WI38 (cell line): ENCODE results near the gene APMAP.

Experiments
- H3K4me3 ChIP-seq: 2 replicates; pipeline ENCODE4 v1.5.1; 2011; ENCODE audit warnings: low read depth, mild to moderate bottlenecking, control low read depth, low read length
- TF ChIP-seq, protein P1 (sequence below): IDR thresholded peaks from 2 replicates; pipeline ENCODE4 v1.5.1; 2012; ENCODE audit warnings: low read depth, mild to moderate bottlenecking, control low read depth, low read length

Gene APMAP

DNA sequence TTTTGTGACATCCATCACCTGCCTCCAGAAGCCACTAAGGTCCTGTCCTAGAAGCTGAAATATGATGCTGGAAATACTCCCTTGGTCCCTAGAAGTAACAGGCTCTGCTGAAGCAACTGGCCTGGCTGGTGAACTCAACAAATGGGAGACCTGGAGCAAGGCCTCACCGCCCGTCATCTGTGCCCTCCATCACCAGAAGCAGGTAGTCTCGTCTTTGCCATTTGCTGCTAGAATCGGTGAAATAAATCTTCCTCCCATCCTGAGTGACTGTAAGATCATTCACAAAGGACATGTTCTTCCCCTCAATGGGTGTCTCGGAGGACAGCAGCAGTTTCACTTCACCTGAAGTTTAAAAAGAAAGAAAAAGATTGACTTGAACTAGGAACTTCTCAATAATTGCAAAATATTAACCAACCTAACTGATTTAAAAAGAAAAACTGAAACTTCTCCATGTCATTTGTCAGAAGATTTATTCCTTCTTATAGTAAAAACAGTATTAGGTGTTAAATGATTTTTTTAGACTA lies 22.5 kb downstream of the APMAP start:
- no peak overlapping the region for H3K4me3 ChIP-seq
- TF ChIP-seq, protein P1, sequence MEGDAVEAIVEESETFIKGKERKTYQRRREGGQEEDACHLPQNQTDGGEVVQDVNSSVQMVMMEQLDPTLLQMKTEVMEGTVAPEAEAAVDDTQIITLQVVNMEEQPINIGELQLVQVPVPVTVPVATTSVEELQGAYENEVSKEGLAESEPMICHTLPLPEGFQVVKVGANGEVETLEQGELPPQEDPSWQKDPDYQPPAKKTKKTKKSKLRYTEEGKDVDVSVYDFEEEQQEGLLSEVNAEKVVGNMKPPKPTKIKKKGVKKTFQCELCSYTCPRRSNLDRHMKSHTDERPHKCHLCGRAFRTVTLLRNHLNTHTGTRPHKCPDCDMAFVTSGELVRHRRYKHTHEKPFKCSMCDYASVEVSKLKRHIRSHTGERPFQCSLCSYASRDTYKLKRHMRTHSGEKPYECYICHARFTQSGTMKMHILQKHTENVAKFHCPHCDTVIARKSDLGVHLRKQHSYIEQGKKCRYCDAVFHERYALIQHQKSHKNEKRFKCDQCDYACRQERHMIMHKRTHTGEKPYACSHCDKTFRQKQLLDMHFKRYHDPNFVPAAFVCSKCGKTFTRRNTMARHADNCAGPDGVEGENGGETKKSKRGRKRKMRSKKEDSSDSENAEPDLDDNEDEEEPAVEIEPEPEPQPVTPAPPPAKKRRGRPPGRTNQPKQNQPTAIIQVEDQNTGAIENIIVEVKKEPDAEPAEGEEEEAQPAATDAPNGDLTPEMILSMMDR = no peak

DNA sequence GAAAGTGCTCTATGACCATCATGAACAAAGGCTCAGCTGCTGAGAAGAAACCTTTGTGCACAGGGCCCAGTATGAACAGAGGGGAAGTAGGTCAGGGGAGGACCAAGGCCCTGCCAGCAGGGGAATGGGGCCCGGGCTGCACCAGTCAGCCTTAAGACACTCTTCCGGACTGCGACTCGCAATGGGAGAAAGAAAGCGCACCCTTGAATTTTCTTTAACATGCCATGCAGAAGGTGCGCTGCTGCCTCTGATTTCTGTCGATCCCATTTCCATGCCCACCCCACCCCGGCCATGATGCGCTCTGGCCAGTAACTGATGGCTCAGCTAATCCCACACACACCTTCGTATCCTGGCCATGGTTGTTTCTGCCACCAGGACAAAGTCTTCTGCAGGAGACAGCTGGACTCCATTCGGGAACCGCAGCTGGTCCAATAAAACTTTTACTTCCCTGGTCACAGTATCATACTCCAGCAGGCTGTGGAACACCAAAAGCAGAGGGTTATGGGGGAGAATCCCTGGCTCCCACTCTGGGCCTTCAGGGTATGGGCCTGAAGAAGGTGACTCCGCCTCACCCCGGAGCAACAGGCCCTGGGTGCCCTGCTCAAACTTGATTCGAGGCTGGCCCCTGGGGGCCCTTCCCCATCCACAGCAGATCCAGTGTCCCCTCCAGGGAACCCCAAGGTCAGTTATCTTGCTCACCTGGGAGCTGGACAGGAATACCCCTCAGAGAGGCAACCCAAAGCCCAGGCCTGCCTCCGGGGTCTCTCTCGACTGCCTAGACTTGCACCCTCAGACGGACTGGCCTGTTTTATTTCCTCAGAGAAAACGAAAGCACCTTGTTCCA lies 23.1 kb downstream of the APMAP start:
- TF ChIP-seq, protein P1 = no peak

DNA sequence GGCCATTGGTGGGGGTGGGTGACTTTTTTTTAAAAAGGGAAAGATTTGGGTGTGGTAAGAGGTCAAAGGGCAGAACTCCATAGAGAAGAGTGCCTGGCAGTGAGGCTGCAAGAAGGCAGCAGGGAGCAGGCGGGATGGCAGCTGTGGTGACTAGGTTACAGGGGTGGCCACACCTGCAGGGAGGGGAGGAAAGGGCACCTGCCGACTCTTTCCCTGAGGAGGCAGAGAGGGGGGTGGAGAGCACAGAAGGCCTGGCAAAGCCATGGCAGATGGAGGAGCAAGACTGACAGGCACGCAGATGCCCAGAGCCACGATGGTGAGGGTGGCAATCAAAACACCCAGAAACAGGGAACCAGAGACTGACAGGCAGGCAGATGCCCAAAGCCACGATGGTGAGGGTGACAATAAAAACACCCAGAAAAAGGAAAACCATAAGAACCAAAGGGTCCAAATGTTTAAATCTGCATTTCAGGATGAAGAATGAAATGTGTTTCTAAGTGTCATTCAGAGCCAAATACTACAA lies 24.2 kb downstream of the APMAP start:
- H3K4me3 ChIP-seq = no peak overlapping the region
- TF ChIP-seq, protein P1 = no peak

More for the DNA sequence above, 23.1 kb downstream of the APMAP start:
- no peak overlapping the region for H3K4me3 ChIP-seq

DNA sequence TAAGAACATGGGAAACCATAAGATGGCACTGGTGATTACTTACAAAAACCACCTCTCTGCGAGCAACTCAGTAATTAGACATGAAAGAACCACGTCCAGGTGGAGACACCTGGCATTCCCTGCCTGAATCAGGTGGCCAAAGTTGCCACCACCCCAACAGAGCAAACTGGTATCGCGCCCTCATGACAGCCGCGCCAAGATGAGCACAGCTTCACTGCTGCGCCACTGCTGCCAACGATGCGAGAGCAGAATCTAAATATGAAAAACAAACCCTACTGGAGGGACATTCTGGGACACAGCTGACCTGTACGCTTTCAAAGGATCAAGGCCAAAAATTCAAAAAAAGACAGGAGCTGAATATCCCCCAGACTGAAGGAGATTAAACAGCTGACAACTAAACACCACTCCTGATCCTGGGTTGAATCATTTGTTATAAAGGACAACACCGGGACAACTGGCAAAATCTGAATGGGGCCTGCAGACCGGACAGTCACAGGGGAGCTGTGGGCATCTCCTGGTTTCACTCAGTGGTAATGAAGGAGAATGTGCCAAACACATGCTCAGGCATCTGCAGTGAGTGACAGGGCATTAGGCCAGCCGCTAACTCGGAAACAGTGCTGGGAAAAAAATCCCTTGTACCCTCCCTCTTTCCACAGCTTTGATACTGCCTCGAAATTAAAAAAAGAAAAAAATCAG lies 26.1 kb downstream of the APMAP start:
- TF ChIP-seq, protein P1 = no peak
- H3K4me3 ChIP-seq = no peak overlapping the region

DNA sequence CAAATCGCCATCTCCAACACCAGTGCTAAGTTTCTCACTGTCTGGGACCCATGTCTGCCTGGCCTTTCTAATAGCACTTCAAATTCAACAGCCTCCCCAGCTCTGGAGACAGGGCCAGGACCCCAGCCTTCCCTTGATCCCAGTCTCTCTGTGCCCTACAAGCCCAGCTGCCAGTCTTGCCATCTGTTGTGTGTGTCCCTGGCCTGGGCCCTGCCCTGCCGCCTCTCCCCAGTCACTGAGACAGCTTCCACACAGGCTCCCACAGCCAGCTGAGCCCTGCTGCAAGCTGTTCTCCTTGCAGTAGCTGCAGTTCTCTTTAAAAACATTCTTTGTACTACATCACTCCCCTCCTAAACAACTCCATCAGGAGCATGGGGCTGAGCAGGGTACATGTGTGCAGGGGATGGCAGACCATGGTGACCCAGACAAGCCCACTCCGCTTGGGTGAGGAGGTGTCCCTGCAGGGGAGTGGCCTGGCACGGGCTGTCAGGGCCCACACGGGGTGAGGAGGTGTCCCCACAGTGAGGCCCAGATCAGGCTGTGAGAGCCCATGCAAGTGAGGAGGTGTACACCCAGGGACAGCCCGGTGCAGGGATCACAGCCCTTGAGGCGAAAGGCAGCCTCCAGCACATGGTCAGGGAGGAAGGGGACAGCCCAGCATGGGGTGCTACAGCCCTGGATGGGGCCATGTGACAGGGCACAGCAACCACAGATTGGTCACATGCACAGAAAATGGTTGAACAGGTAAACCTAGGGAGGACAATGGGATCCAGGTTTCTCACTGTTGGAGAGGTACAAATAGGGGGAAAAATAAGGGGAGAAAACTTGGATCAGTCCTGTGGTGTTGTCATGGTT lies 27.3 kb downstream of the APMAP start:
- no peak overlapping the region for H3K4me3 ChIP-seq
- TF ChIP-seq, protein P1 = no peak

DNA sequence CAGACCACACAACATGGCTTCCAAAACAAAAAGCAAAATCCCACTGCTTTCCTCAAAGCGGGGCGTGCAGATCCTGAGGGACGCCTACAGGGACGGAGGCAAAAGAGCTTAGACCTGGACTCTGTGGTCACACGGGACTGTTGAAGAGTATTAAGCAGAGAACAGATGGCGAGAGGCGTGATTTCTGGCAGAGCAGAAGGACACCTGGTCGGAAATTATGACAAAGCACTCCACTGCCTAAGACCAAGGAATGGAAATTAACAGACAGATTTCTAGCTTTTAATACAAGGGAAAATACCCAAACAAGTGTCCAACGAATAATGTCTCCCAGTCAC lies 28.1 kb downstream of the APMAP start:
- TF ChIP-seq, protein P1 = no peak
- no peak overlapping the region for H3K4me3 ChIP-seq
